GM10847 (cell line): ENCODE results near the gene LSM12.

Source experiments
- POLR2A ChIP-seq: IDR thresholded peaks from 2 replicates; pipeline ENCODE4 v1.6.1; 2011; ENCODE audit not compliant: insufficient read length; ENCODE audit errors: extremely low read depth

The LSM12 gene

GRCh38 chr17:44105483-44105882, 39.0 kb upstream of the LSM12 start:
- no peak for TF ChIP-seq POLR2A

GRCh38 chr17:44102849-44103622, 36.6 kb upstream of the LSM12 start:
- TF ChIP-seq POLR2A, result no peak

- TF ChIP-seq POLR2A, result no peak
Observed at GRCh38 chr17:44097110-44097958, 30.9 kb upstream of the LSM12 start.

GRCh38 chr17:44095647-44096496, 29.4 kb upstream of the LSM12 start:
- TF ChIP-seq POLR2A, result no peak

GRCh38 chr17:44095388-44095646, 28.8 kb upstream of the LSM12 start:
- no peak for TF ChIP-seq POLR2A

- TF ChIP-seq POLR2A, result no peak
Observed at GRCh38 chr17:44094701-44095387, 28.4 kb upstream of the LSM12 start.

GRCh38 chr17:44093231-44093900, 26.9 kb upstream of the LSM12 start:
- no peak for TF ChIP-seq POLR2A

GRCh38 chr17:44092051-44092450, 25.6 kb upstream of the LSM12 start:
- TF ChIP-seq POLR2A, result no peak

GRCh38 chr17:44091200-44091997, 24.9 kb upstream of the LSM12 start:
- TF ChIP-seq POLR2A, result no peak

GRCh38 chr17:44088254-44088653, 21.8 kb upstream of the LSM12 start:
- no peak for TF ChIP-seq POLR2A

- no peak for TF ChIP-seq POLR2A
Observed at GRCh38 chr17:44087319-44087718, 20.8 kb upstream of the LSM12 start.

GRCh38 chr17:44086364-44087311, 20.2 kb upstream of the LSM12 start:
- TF ChIP-seq POLR2A, result no peak

- no peak for TF ChIP-seq POLR2A
Observed at GRCh38 chr17:44085908-44086307, 19.4 kb upstream of the LSM12 start.
